ENCODE measurements around the gene PTPN2.
"Not testable (repeated sequence)": the region's sequence is repeated elsewhere in the genome, so short reads cannot be mapped to it uniquely, and the experiment has no call there.

The PTPN2 gene

DNA sequence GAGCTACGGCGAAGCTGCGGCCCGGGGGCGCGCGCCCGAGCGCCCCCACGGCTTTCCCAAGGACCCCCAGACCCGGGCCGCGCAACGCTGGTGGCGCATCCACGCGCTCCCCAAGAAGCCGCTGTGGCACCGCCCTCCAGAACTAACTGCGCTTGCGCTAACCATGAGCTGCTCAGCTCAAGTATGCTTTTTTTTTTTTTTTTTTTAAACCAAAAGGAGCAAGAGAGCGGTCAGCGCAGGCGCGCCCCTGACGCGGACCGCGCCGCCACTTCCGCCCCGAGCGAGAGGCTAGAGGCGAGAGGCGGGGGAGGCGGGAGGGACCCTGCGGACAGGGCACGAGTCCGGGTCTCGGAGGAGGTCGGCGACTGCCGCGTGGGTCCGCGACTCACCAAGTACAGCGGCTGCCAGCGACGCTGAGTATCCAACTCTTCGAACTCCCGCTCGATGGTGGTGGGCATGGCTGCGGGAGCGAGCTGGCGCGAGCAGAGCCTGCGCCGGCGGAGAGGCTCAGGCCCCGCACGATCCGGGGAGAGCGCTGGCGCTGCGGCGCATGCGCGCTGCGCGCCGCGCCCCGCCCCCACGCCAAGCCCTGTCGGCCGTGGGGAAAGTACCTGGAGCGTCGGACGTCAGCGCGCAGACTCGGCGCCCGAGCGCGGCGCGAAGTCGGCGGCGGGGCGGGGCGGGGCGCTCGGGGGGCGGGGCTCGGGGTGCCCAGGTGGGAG is at the start of gene PTPN2:
Gene PTPN2 (minus strand): TSS at position 554 of the 722 bp plus-strand sequence. CDS start 96 bp downstream, at position 458.
- DNase-seq, result peak; percentile 94

DNA sequence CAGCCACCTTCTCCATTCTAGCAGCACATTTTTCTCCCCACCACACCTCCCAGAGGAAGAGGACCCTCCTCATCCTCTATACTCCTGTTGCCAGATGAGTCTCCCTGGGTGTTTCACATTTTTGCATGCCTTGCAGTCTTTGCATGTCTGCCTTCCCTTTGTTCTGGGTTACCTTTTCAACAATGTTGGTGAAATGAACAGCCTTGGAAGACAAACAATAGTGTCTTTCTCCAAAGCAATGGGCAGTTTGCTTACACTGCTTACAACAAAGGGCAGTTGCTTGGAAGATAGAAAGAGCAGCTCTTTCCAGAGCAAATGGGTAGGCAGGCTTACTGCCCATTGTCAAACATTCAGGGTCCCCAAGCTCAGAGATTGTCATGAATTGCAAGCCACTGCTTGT is 49.3 kb upstream of the PTPN2 start:
- DNase-seq, result no peak

DNA sequence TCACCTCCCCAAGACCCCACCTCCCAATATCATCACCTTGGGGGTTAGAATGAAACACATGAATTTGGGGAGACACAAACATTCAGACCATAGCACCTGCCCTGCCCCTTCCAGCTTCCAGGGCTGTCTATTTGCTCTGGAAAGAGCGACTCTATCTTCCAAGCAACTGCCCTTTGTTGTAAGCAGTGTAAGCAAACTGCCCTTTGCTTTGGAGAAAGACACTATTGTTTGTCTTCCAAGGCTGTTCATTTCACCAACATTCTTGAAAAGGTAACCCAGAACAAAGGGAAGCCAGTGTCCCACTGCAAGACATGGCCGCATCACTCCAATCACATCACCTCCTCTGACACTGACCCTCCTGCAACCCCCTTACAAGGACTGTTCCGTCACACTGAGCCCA is 46.9 kb upstream of the PTPN2 start:
- no peak for DNase-seq

DNA sequence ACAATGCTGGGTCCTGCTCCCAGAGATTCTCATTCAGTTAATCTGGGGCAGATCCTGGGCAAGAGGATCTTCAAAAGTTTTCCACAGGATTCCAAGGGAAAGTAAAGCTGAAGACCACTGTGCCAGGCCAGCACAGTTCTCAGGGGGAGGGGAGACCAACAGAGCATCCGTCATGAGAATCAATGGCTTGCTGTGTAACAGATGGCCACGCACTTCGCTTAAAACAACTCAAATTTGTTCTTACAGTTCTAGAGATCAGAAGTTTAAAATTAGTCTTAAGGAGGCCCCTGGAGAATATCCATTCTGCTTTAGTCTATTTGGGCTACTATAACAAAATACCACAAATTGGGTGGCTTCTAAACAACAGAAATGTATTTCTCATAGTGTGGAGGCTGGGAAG is 46.3 kb upstream of the PTPN2 start:
- no peak for DNase-seq

DNA sequence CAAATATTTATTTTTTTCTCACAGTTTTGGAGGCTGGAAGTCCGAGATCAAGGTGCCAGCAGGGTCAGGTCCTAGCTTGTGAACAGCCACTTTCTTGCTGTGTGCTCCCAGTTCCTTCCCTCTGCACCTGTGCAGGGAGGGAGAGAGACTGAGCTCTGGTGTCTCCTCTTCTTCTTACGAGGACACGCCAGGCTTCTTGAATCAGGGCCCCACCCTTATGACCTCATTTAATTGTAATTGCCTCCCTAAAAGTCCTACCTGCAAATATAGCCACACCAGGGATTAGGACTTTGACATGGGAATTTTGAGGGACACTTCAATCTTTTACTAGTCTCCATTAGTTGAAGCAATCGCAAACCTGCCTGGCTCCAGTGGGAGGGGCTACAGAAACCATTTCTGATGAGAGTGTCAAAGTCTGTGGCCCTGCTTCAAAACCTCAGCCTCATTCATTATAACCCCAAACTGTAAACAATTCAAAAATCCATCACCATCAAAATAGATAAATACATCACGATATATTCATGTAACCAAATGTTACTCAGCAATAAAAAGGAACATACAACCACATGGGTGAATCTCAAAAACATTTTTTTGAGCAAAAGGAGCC is 45.5 kb upstream of the PTPN2 start:
- peak; percentile 22 for DNase-seq

DNA sequence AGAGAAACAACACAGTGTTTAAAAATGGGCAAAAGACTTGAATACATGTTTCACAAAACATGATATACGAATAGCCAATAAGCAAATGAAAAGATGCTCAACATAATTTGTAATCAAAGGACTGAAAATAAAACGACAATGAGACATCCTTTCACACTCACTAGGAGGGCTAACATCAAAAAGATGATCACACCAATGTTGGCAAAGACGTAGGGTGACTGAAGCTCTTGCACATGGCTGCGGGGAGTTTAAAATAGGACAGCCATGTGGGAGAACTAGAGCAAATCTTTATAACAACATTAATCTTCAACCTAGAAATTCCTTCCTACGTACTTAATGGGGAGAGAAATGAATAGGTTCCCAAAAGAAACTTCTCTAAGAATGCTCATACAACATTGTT is 44.6 kb upstream of the PTPN2 start:
- DNase-seq, result no peak

DNA sequence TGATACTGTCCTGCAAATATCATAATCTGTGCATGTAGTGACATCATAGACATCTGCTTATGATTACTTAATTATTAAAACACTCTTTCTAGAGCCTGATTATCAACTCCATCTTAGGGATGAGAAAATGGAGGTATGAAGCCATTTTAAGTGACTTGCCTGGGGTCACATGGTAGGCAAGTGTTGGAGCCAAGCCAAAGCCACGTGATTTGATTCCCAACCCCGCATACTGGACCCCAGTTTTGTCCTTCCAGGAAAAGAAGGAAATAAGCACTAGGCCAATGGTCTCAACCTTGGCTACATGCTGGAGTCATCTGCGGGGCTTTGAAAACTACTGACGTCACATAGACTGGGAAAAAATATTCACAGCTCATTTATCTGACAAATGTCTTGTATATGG is 44.2 kb upstream of the PTPN2 start:
- DNase-seq, result no peak

DNA sequence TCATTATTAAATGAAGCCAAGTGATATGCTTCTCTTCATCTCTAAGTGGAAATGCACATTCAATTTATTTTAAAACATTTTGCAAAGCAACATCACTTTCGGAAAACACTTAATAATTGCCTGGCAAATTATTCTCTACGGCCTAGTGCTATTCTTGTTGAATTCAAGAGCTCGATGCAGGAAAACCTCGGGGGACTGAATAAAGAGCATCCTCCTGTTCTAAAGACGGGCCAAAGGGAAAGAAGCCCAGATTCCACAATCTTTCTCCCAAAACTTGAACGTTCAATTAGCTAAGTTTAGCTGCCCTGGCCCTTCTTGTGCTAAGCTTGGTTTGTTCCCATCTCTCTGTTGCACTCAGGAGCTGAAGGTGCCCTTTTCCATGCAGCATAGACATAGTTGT is 40.6 kb upstream of the PTPN2 start:
- no peak for DNase-seq

DNA sequence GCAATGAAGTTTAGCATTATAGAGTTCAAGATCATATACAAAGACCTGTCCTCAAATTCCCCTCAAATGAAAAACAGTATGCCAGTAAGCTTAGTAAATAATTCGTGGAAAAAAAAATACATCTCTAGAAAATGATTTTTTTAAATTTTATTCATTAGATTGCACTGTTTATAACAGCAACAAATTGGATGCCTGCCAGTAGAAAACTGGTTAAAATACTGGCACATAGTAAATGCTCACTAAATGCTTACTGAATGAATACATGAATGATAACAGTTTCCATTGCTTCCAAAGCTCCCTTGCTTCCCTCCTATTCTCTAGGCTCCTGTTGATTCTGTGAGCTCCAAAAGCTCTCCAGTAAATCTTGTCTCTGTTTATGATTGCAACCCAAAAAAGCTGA is 38.2 kb upstream of the PTPN2 start:
- no peak for DNase-seq

DNA sequence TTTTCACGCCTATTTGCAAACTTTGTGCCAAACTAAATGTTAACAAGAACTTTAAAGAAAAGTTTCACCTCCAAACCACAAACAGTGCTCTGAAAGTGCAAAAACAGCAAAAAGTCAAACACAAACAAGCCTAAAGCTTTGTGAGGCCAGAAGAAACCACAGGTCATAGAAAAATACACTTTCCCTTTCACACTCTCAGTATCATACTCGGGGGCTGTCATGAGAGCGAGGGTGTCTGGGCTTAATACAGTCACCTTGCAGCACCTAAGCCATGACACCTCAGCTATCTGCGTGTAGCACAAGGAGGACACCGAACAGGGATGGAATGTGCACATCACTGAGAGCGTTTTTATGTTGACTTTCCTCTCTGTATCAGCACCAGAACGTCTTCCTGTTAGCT is 37.1 kb upstream of the PTPN2 start:
- peak; percentile 65 for DNase-seq

DNA sequence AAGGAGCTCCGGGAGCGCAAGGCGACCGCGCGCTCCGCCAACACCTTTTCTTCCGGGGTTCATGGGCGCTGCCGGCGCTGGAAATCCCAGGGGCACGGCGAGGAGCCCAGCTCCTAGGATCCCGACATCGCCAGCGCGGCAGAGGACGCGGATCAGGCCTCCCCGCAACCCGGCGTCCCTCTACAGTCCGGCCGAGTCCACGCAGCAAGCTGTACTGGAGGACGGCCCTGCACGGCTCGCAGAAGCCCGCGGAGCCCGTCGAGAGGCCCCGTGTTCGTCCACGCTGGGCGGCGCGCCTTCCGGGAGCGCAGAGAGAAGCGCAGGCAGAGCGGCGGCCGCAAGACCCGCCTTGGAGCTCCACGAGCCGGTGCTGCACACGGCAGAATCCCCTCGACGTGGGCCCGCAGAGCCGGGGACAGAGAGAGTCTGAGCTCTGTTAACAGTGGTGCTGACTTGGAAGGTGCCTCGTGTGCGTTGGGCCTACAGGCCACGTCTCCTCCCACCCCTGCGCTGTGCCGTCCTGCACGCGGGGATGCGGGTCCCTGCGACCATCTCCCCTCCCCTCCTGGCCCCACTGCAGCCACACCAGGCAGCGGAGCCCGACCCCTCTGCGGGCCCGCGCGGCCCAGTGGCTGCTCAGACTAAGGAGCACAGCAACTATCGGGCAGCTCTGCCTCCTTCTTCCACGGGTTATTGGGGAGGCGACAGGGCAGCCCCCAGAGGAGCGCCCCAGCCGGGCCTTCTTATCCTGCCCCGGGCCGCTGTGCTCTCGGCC is 28.1 kb upstream of the PTPN2 start:
- DNase-seq, result no peak

DNA sequence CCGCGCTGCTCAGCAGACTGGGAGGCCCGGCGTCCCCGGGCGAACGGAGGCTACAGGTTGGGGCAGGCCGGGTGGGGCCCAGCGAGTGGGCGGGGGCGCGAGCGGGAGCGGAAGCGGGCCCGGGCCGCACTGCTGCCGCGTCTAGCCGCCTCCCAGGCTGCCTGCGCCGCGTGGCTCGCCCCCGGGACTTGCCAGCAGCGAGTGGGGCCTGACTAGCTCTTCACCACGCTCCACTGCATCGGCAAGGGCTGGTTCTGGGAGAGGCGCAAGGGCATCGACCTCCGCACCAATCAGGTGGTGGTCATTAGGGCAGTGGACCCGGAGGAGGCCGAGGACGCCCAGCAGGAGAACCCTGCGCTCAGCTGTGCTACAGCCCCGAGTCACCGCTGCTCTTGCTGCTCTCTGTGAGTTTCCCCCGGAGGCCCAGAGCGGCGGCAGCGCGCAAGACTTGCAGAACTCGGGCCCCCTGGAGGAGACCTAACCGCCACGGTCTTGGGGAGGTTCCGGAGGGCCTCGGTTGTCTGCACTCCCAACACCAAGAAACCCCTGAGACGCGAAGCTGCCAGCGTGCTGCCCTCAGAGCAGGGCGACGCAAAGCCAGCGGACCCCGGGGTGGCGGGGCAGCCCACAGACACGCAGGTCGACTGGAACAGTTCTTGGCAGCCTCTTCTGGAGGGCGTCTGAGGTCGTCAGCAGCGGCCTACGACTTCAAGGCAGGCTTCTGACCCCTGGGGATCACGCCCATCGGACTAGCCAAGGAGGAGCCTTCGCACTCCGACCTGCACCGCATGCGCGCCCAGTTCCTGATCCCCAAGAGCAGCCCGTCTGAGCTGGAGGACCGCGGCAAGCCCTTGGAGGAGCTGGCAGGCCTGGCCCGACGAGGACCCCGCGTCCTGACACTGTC is 27.2 kb upstream of the PTPN2 start:
- peak; percentile 49 for DNase-seq

DNA sequence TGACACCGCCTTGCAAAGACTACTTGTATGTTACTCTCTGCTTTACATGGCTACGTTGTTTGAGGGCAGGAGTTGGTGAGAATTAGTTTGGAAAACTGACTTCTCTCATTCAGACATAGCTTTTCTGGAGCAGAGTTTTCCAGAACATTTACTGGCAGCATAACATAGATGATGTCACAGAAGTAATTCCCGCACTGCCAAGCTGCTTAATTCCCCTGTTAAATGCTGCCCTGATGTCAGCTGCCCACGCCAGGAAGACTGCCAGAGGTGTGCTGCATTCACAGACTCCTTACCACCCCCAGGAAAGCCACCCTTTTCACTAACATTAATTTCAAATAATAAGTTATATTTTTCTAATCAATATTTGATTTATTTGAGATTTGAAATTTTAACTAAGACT is 24.7 kb upstream of the PTPN2 start:
- no peak for DNase-seq

DNA sequence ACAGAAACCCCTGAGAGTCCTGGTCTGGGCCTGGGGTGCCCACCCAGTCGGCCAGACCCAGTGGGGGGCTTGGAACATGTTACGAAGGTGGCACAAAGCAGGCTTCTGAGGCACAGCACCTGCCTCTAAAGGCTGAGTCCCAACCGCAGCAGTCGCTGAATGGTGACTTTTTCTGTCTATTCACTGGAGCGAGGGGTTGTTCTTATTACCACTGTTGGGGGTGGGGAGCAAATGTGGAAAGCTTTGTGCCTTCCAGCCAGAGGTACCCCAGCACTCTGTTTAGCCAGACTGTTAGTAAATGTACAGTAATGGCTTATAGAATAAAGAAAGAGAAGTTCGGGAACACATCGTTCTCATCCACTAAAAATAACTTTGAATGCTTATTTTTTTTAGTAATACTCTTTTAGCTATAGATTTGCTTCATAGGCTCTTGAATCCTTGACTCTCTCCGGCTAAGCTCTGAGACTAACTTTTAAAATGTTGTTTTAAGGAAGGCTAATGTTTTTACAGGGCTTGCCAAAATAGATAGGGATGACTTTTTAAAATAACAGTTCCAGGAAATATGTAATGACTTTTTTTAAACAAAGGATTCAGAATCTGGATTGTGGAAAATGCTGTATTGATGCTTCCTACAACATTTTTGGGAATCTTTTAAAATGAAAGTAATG is 23.4 kb upstream of the PTPN2 start:
- DNase-seq, result no peak

DNA sequence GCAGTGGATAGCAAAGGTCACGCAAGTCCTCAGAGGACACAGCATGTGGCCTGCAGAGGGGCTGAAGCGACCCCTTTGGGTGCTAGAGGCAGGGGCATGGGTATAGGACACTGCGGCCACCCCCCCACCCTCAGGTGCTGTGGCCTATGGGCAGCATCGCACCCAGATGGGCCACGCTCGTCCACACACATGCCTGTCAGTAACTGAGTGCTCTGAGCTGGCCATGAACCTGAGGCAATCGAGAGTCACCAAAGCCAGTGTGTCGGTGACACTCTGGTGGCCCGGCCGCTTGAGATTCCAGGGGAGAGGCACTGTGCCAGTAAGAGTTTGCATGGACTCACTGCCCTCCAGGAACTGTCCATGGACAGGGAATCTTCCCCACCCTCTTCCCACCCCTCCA is 22.7 kb upstream of the PTPN2 start:
- DNase-seq, result no peak

DNA sequence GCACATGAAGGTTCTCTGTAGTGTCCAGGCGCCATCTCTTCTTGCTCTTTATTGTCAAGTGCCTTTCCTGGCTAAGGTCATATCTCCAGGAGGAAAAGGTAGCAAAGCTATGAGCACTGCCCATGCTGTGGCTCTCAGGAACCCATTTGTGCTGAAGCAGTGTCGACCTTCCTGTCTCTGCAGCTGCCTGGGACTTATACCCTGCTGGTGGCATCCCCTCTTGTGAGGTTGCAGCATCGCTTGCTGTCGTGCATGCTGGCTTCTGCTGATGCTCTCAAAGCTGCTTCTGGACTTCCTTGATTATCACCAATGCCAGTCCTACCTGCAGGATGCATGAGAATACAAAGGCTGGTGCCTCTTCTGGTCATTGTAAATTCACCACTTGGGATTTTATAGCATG is 22.1 kb upstream of the PTPN2 start:
- no peak for DNase-seq

DNA sequence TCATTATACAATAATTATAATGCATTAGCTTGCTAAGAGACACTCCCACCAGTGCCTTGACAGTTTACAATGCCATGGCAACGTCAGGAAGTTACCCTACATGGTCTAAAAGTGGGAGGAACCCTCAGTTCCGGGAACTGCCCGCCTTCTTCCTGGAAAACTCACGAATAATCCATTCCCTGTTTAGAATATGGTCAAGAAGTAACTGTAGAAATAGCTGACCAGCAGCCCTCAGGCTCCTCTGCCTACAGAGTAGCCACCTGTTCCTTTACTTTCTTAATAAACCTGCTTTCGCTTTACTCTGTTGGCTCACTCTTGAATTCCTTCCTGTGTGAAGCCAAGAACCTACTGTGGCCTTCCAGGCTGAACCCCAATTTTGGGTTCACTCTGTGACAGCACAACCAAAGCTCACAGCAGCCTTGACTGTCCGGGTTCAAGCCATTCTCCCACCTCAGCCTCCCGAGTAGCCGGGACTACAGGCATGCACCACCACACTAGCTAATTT is 20.0 kb upstream of the PTPN2 start:
- DNase-seq, result peak; percentile 81

DNA sequence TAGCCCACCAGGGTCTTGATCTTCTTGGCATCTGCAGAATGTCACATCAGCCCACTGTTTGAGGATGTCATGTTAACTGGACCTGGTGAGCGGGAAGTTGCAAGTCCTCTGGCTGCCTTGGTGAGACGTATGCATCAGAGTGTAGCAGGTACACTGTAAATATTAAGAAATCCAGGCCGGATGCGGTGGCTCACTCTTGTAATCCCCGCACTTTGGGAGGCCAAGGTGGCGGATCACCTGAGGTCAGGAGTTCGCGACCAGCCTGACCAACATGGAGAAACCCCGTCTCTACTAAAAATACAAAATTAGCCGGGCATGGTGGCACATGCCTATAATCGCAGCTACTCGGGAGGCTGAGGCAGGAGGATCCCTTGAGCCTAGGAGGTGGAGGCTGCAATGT is 17.2 kb upstream of the PTPN2 start:
- not testable (repeated sequence) for DNase-seq

DNA sequence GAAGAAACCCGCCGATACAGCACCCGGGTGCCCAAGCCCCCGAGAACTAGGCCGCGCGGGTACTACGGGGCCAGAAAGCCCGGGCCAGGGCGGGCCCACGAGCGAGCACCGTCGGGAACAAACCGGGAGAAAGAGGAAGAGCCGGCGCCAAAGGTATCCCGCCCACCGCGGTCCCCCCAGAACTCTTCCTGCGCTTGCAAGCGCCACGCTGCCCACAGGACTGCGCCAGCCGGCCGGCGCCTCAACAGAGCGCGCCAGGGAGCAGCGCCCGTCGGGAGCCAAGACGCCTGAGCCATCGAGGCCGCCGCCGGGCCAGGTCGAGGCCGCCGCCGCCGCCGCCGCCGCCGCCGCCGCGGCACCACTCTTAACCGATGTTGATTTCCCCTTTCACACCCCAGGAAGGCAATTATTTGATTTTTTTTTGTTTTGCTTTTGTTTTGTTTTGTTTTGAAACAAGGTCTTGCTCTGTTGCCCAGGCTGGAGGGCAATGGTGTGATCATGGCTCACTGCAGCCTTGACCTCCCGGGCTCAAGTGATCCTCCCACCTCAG is 12.8 kb upstream of the PTPN2 start:
- DNase-seq, result not testable (repeated sequence)

DNA sequence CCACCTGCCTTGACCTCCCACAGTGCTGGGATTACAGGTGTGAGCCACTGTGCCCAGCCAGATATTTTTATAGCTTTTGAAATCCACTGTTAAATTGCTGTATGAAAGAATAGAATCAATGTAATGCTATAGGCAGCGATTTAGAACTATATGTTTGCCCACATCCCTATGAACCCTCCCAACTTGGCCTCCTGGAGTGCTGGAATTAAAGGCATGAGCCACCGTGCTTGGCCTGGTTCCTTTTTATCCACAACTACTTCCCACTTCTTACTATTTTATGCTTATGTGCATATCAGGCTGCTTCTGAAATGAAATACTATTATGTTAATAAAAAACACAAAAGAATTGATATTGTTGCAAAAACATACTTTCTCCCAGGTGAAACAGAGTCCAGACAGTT is 11.6 kb upstream of the PTPN2 start:
- DNase-seq, result no peak

DNA sequence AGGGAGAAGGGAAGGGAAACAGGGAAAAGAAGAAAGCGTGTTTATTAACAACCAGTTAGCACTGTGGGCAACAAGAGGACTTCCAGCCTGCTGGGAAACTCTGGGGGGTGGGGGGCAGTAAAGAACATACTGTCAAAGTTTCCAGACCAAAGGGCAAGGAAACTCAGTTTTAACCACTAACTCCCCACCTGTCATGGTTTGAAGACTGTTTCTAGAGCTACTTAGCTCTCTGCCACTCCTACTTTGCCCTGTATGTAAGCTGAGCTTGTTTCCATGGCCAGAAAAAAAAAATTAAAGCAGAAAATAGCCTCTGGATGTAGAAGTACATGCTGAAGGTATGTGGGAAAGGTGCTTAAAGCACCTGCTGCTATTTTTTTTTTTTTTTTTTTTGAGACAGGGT is 11.0 kb upstream of the PTPN2 start:
- DNase-seq, result no peak

DNA sequence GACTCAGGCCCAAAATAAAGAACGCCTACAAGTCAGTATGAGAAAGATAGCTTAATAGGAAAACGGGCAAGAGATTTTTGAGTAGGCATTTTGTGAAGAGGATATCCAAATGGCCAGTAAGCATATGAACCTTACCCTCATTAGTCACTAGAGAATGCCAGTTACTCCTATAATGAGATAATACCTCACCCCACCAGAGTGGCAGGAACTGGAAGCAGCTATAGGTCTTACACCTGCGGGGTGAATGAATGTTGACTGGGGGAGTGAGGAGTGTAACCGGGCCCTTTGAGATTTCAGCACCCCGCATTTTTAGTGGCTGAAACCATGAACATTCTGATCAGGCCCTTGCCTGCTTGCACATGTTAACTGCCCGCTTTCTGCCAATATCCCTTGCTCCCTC is 7.5 kb upstream of the PTPN2 start:
- no peak for DNase-seq

Data from CD4-positive, alpha-beta T cell treated with Interleukin-21 for 1 hour (primary cell).